Measurements from ENCODE around the gene HSD11B2. TPM values are rescaled to one million over a fixed set of nuclear protein-coding genes. Genes with fewer than 3 reads are reported as not detected.

Gene HSD11B2
- total RNA-seq, 1 experiment from 2014 or later = 9.7 TPM

DNA sequence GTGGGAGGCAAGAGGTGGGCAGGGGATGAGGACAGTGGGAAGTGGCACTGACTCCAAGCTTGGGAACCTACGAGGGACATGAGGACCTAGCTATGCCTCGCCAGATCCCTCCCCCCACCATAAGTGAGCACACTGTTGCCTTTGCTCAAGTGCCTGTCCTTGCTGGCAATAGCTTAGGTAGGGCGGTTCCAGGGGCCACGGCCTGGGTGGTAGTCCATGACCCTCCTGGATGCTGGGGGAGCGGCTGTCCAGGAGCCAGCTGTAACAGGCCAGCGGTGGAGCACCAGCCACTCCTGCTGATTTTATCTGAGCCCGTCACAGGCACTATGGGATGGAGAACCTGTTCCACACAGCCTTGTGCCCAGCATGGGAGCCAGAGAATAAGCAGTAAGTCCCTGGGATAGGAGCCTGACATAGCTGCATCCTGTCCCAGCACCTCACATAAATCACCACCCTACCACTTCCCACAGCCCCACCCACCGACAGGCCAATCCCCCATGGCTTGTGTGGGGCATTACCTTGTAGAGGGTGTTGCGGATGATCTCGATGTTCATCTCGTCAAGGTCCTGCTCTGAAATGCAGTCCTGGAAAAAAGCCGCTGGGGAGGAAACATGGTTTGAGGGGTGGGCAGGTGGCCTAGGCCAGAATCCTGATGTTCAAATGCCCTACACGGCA, 11.8 kb downstream of the HSD11B2 start:
- no peaks in the 10 kb centered on the region for H3K27me3 ChIP-seq (ENCODE audit: insufficient read depth, low read length)
- no peak overlapping the region for H3K27ac ChIP-seq (ENCODE audit: low read depth, low read length)
- ChIA-PET RAD21 (ENCODE audit: low non-redundant PET in 1 of 2, low total read pairs in 2 of 2, uncharacterized antibody in 2 of 2, unreplicated experiment in 2 of 2) (interaction anchor here in 1 of 2 experiments (0.9 kb wide), 1 partner anchor 23 kb away, joined by 3 read pairs; no protein-coding TSS in a partner anchor), CTCF (interaction anchor here (1.9 kb wide), 1 partner anchor 11 kb away, joined by 5 read pairs; the partner anchor contains the start of gene HSD11B2), POLR2A (no interaction called here)
- no peaks in the 10 kb centered on the region for H3K9me3 ChIP-seq (ENCODE audit: control insufficient read depth in 1 of 2, insufficient read depth in 1 of 2, low read depth in 1 of 2, low read length in 2 of 2)
- no peak overlapping the region for H3K9ac ChIP-seq (ENCODE audit: low read length)
- H3K4me1 ChIP-seq (ENCODE audit: control insufficient read depth in 1 of 2, insufficient read depth in 2 of 2, low read length in 2 of 2) = peaks cover 0 to 3% of the 10 kb centered on the region in 2 experiments; a peak in 1 of 4 replicates
- intact Hi-C loops (cut with micrococcal nuclease) = no loop called here
- H2AFZ ChIP-seq (ENCODE audit: low read depth, low read length, poor library complexity, severe bottlenecking) = no peak overlapping the region
- peaks cover 0 to 7% of the 10 kb centered on the region in 2 experiments; a peak in 1 of 4 replicates for H3K36me3 ChIP-seq (ENCODE audit: control insufficient read depth in 1 of 2, insufficient read depth in 2 of 2, low read length in 2 of 2)
- H3K4me2 ChIP-seq (ENCODE audit: low read length) = no peak overlapping the region
- BruUV-seq (replicated peaks) = no TSS peak
- H3K79me2 ChIP-seq (ENCODE audit: insufficient read depth, low read length) = no peaks in the 10 kb centered on the region
- no peak for TF ChIP-seq YY1 (IDR thresholded peaks at IDR 0.05; ENCODE audit: extremely low read depth, insufficient replicate concordance, low read depth, low read length)
- TF ChIP-seq ATF3 (IDR thresholded peaks at IDR 0.05) = no peak
- no peak for TF ChIP-seq TCF7L2 (IDR thresholded peaks at IDR 0.05; ENCODE audit: borderline replicate concordance, extremely low read depth, insufficient read depth, insufficient read length)
- no peak for TF ChIP-seq POLR2A (IDR thresholded peaks at IDR 0.05; ENCODE audit: borderline replicate concordance, extremely low read depth, insufficient read depth, insufficient read length)
- no peak for TF ChIP-seq JUND (IDR thresholded peaks at IDR 0.05)
- TF ChIP-seq RAD21 (IDR thresholded peaks at IDR 0.05; ENCODE audit: low read depth) = no peak
- no peak for TF ChIP-seq CEBPB (IDR thresholded peaks at IDR 0.05; ENCODE audit: low read depth)
- no peak for TF ChIP-seq EGR1 (IDR thresholded peaks at IDR 0.05; ENCODE audit: low read depth)
- TF ChIP-seq, protein P1, sequence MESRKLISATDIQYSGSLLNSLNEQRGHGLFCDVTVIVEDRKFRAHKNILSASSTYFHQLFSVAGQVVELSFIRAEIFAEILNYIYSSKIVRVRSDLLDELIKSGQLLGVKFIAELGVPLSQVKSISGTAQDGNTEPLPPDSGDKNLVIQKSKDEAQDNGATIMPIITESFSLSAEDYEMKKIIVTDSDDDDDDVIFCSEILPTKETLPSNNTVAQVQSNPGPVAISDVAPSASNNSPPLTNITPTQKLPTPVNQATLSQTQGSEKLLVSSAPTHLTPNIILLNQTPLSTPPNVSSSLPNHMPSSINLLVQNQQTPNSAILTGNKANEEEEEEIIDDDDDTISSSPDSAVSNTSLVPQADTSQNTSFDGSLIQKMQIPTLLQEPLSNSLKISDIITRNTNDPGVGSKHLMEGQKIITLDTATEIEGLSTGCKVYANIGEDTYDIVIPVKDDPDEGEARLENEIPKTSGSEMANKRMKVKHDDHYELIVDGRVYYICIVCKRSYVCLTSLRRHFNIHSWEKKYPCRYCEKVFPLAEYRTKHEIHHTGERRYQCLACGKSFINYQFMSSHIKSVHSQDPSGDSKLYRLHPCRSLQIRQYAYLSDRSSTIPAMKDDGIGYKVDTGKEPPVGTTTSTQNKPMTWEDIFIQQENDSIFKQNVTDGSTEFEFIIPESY (IDR thresholded peaks at IDR 0.05; ENCODE audit: extremely low read depth, insufficient replicate concordance, low read length) = no peak
- TF ChIP-seq SRF (IDR thresholded peaks at IDR 0.05; ENCODE audit: low read depth) = no peak
- no peak for TF ChIP-seq SP1 (IDR thresholded peaks at IDR 0.05; ENCODE audit: low read depth)
- TF ChIP-seq, protein P2, sequence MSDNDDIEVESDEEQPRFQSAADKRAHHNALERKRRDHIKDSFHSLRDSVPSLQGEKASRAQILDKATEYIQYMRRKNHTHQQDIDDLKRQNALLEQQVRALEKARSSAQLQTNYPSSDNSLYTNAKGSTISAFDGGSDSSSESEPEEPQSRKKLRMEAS (IDR thresholded peaks at IDR 0.05) = no peak
- TF ChIP-seq REST (IDR thresholded peaks at IDR 0.05; ENCODE audit: low read depth) = no peak
- no peak for TF ChIP-seq CBX3 (IDR thresholded peaks at IDR 0.05; ENCODE audit: low read depth)
- DNase-seq (ENCODE audit: low read depth, low spot score) (no peak), ATAC-seq (no peak)
- no peak overlapping the region for H3K4me3 ChIP-seq (replicated peaks in 1 of 2; ENCODE audit: low read depth in 1 of 2, low read length in 2 of 2)
- no peaks in the 10 kb centered on the region for H4K20me1 ChIP-seq (ENCODE audit: insufficient read depth)
- no peaks in the 10 kb centered on the region for H3K9me2 ChIP-seq (ENCODE audit: insufficient read depth)

All from HCT116 (cell line).